CD14-positive monocyte (primary cell): ENCODE measurements around the gene COL19A1. TPM values are rescaled to one million over a fixed set of nuclear protein-coding genes. Genes with fewer than 3 reads are reported as not detected.

Experiments
- DNase-seq, 3 donors: peaks; one replicate each; pipeline ENCODE4 v3.0.0-alpha.2; 2011 to 2022
- H2AFZ ChIP-seq: 2 replicates; pipeline ENCODE4 v1.6.0; 2012; ENCODE audit warnings: mild to moderate bottlenecking, low read depth, low read length, inconsistent platforms; ENCODE audit not compliant: insufficient read depth, poor library complexity, severe bottlenecking
- H3K27ac ChIP-seq, 2 donors: 1 replicate in 1 of 2; 2 replicates in 1 of 2; pipeline ENCODE4 v1.5.1; 2012 to 2013; ENCODE audit warnings: low read length in 2 of 2, control low read depth in 1 of 2, inconsistent platforms in 1 of 2, low read depth in 1 of 2, mild to moderate bottlenecking in 1 of 2
- H3K27me3 ChIP-seq, 2 donors: one replicate each; pipeline versions ENCODE4 v1.6.0 to v1.6.1; 2011 to 2013; ENCODE audit warnings: low read length in 2 of 2; ENCODE audit not compliant: control insufficient read depth in 2 of 2, insufficient read depth in 2 of 2
- H3K36me3 ChIP-seq, 2 donors: replicated peaks in 1 of 2; 1 replicate in 1 of 2; 2 replicates in 1 of 2; pipeline versions ENCODE4 v1.5.1 to v1.6.1; 2012 to 2013; ENCODE audit warnings: low read length in 2 of 2, control low read depth in 1 of 2, inconsistent platforms in 1 of 2, mild to moderate bottlenecking in 1 of 2; ENCODE audit not compliant: insufficient read depth in 2 of 2, control insufficient read depth in 1 of 2
- H3K4me1 ChIP-seq, 2 donors: 1 replicate in 1 of 2; 2 replicates in 1 of 2; pipeline versions ENCODE4 v1.5.1 to v1.6.1; 2012 to 2013; ENCODE audit warnings: low read length in 2 of 2, control low read depth in 1 of 2, inconsistent platforms in 1 of 2, mild to moderate bottlenecking in 1 of 2, moderate library complexity in 1 of 2; ENCODE audit not compliant: insufficient read depth in 2 of 2, control insufficient read depth in 1 of 2
- H3K4me2 ChIP-seq: replicated peaks from 2 replicates; pipeline ENCODE3; 2012; ENCODE audit warnings: low read length, moderate library complexity, mild to moderate bottlenecking; ENCODE audit not compliant: poor library complexity, severe bottlenecking; ENCODE audit errors: extremely low read depth
- H3K4me3 ChIP-seq, 3 experiments: fragments of 200-600 bp in 1 of 3; sonication (generic) in 1 of 3; replicated peaks in 1 of 3; 1 replicate in 2 of 3; 2 replicates in 1 of 3; pipeline ENCODE4 v1.5.1; 2011 to 2013; ENCODE audit warnings: low read length in 3 of 3, mild to moderate bottlenecking in 3 of 3, control low read depth in 2 of 3, low read depth in 2 of 3, inconsistent platforms in 1 of 3, moderate library complexity in 1 of 3
- H3K79me2 ChIP-seq: 2 replicates; pipeline ENCODE4 v1.6.0; 2012; ENCODE audit warnings: mild to moderate bottlenecking, control low read depth, inconsistent platforms, low read length, moderate library complexity; ENCODE audit not compliant: insufficient read depth
- H3K9ac ChIP-seq: 2 replicates; pipeline ENCODE4 v1.6.0; 2017; ENCODE audit warnings: low read length, mild to moderate bottlenecking; ENCODE audit not compliant: insufficient read depth, poor library complexity, severe bottlenecking
- H3K9me3 ChIP-seq, 2 donors: replicated peaks in 1 of 2; 1 replicate in 1 of 2; 2 replicates in 1 of 2; pipeline versions ENCODE4 v1.5.1 to v1.6.1; 2012 to 2013; ENCODE audit warnings: low read length in 2 of 2, control low read depth in 1 of 2; ENCODE audit not compliant: control insufficient read depth in 1 of 2, insufficient read depth in 1 of 2
- H4K20me1 ChIP-seq: 2 replicates; pipeline ENCODE4 v1.6.0; 2012; ENCODE audit warnings: mild to moderate bottlenecking, low read length, control low read depth, moderate library complexity; ENCODE audit not compliant: insufficient read depth
- H3K27ac Mint-ChIP-seq, 7 donors: one replicate each; pipeline ENCODE4 v1.8.0; 2020; ENCODE audit warnings: mild to moderate bottlenecking in 7 of 7, mixed read lengths in 7 of 7, moderate library complexity in 6 of 7, inconsistent platforms in 2 of 7
- H3K27me3 Mint-ChIP-seq, 3 donors: one replicate each; pipeline ENCODE4 v1.8.0; 2021 to 2022; ENCODE audit warnings: low read depth in 3 of 3, mild to moderate bottlenecking in 3 of 3, mixed read lengths in 3 of 3, moderate library complexity in 3 of 3, inconsistent platforms in 1 of 3
- H3K36me3 Mint-ChIP-seq, 2 donors: one replicate each; pipeline ENCODE4 v1.8.0; 2020; ENCODE audit warnings: mixed read lengths in 2 of 2, inconsistent platforms in 1 of 2, mild to moderate bottlenecking in 1 of 2
- H3K4me1 Mint-ChIP-seq: one replicate; pipeline ENCODE4 v1.8.0; 2020; ENCODE audit warnings: mild to moderate bottlenecking, mixed read lengths
- H3K4me3 Mint-ChIP-seq, 2 donors: one replicate each; pipeline ENCODE4 v1.8.0; 2020; ENCODE audit warnings: mild to moderate bottlenecking in 2 of 2, mixed read lengths in 2 of 2, moderate library complexity in 1 of 2
- H3K9me3 Mint-ChIP-seq, 7 donors: one replicate each; pipeline ENCODE4 v1.8.0; 2020 to 2022; ENCODE audit warnings: mixed read lengths in 7 of 7, mild to moderate bottlenecking in 6 of 7, moderate library complexity in 6 of 7, inconsistent platforms in 2 of 7
- WGBS: methylation state at CpG from one replicate; pipeline ENCODE4 v1.1.5; 2013; ENCODE audit warnings: missing lambda C conversion rate; ENCODE audit not compliant: insufficient coverage; 5-methylcytosine and 5-hydroxymethylcytosine counted together
- intact Hi-C, 2 donors: fragments of 100-400 bp; cut with micrococcal nuclease; formaldehyde crosslinking; loops; one replicate each; pipeline versions ENCODE4 v1.15.0 to v1.15.1; 2023
- polyA plus RNA-seq, 3 donors: library from polyadenylated mRNA; depleted of rRNA in 1 of 3; unstranded in 2 of 3; stranded (reverse) in 1 of 3; fragments of 300-500 nt in 2 of 3; fragments of >200 nt in 1 of 3; fragmentation: Illumina TruSeq in 2 of 3; gene quantifications; 1 replicate in 2 of 3; 2 replicates in 1 of 3; pipeline ENCODE4 v1.2.3, GENCODE V29; 2012 to 2021
- TF ChIP-seq, protein P1 (sequence below): fragments of 200-600 bp; IDR thresholded peaks from one replicate; pipeline ENCODE4 v1.8.0; 2022; ENCODE audit warnings: antibody characterized with exemption, mild to moderate bottlenecking

Gene COL19A1
- polyA plus RNA-seq, 3 donors: not detected

DNA sequence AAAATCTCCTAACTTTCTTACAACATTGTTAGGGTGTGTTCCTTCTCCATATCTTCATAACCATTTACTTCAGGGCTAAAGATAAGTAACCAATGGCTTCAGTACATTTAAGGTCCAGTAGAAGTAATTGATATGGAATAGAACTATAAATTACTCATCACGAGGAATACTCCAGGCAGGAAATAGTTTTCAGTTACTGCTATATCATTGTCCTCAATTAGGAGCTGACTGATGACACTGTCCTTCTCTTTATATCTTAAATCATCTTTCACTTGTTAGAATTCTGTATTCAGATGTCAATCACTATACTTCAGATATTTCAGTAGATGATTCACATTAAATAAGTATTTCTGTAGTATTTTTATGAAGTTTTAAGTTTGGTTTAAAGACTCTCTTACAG is 88.4 kb downstream of the COL19A1 start:
- no peak for DNase-seq
- Mint-ChIP-seq H3K36me3 (no peaks in the 10 kb centered on the region), H3K4me3 (no peak overlapping the region), H3K27ac (no peak overlapping the region), H3K9me3 (no peaks in the 10 kb centered on the region), H3K4me1 (no peaks in the 10 kb centered on the region), H3K27me3 (peaks cover 0 to 2% (median 0%) of the 10 kb centered on the region in 3 donors)
- Histone ChIP-seq H3K27me3 (peaks cover 0 to 2% of the 10 kb centered on the region in 2 donors), H3K79me2 (no peaks in the 10 kb centered on the region), H3K36me3 (no peaks in the 10 kb centered on the region), H3K27ac (no peak overlapping the region), H4K20me1 (no peaks in the 10 kb centered on the region), H2AFZ (no peak overlapping the region), H3K9me3 (no peaks in the 10 kb centered on the region), H3K4me1 (no peaks in the 10 kb centered on the region), H3K9ac (no peak overlapping the region), H3K4me3 (no peak overlapping the region), H3K4me2 (no peak overlapping the region)
- no CpG with 5 or more reads among the region's 1 CpG for whole genome bisulfite sequencing
- TF ChIP-seq, protein P1, sequence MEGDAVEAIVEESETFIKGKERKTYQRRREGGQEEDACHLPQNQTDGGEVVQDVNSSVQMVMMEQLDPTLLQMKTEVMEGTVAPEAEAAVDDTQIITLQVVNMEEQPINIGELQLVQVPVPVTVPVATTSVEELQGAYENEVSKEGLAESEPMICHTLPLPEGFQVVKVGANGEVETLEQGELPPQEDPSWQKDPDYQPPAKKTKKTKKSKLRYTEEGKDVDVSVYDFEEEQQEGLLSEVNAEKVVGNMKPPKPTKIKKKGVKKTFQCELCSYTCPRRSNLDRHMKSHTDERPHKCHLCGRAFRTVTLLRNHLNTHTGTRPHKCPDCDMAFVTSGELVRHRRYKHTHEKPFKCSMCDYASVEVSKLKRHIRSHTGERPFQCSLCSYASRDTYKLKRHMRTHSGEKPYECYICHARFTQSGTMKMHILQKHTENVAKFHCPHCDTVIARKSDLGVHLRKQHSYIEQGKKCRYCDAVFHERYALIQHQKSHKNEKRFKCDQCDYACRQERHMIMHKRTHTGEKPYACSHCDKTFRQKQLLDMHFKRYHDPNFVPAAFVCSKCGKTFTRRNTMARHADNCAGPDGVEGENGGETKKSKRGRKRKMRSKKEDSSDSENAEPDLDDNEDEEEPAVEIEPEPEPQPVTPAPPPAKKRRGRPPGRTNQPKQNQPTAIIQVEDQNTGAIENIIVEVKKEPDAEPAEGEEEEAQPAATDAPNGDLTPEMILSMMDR: no peak
- intact Hi-C loops: no loop called here

DNA sequence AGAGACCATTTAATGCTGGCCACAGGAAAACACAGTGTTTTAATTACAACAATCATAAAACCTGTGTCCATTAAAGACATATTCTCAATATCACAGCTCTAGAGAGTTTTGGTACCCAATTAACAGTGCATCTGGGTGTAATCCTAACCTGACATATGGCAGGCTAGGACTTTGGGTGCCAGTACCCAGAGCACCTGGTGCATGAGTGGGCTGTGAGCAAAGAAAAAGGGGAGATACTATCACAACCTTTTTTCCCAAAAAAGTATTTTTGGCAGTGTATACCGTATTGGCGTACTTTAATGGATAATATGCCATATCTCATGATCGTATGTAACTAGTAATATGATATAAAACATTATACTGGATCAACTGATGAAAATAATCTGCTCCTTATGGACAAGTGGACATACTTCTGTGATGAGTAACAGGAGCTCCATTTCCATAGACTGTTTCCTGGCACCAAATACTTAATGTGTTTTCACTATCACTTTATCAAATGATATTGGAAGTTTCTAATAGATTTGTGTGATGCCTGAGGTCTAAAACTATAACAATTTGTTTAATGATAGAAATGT is 91.7 kb downstream of the COL19A1 start:
- WGBS: no CpG with 5 or more reads among the region's 3 CpGs
- no peaks in the 10 kb centered on the region for H3K36me3 Mint-ChIP-seq

More for the DNA sequence above, 91.7 kb downstream of the COL19A1 start:
- Histone ChIP-seq H3K27me3 (no peaks in the 10 kb centered on the region), H3K9me3 (no peaks in the 10 kb centered on the region), H4K20me1 (no peaks in the 10 kb centered on the region), H3K36me3 (no peaks in the 10 kb centered on the region), H3K79me2 (no peaks in the 10 kb centered on the region), H3K9ac (no peak overlapping the region), H3K4me2 (no peak overlapping the region), H2AFZ (no peak overlapping the region), H3K27ac (no peak overlapping the region), H3K4me3 (no peak overlapping the region), H3K4me1 (no peaks in the 10 kb centered on the region)
- DNase-seq: no peak
- TF ChIP-seq, protein P1: no peak
- no peaks in the 10 kb centered on the region for H3K9me3 Mint-ChIP-seq
- H3K27ac Mint-ChIP-seq: no peak overlapping the region
- H3K27me3 Mint-ChIP-seq: no peaks in the 10 kb centered on the region
- no peaks in the 10 kb centered on the region for H3K4me1 Mint-ChIP-seq
- intact Hi-C loops: no loop called here
- H3K4me3 Mint-ChIP-seq: no peak overlapping the region
